K562 (cell line): ENCODE data around the gene SPATA2L. TPM values are rescaled to one million over a fixed set of nuclear protein-coding genes. Genes with fewer than 3 reads are reported as not detected.
A peak's percentile ranks its signal among the peaks of the same experiment; 100 is the strongest.

Experiments
- ATAC-seq: fragments of 200-7000 bp; cut with Tn5 transposase; 3 replicates; pipeline ENCODE4 v1.9.1; 2020; ENCODE audit warnings: moderate library complexity
- BruUV-seq: library from RNA; stranded (reverse); fragments of 400-500 nt; replicated peaks from 2 replicates; lab custom pipeline; 2021; lab: Mats Ljungman, UMichigan
- CTCF ChIA-PET: fragments of 300-600 bp; formaldehyde crosslinking; extraction: SDS; loops from one replicate; lab custom pipeline; 2021; ENCODE audit warnings: low intra/inter-chr PET ratio; lab: Yijun Ruan, JAX
- POLR2A ChIA-PET: fragments of 300-600, 350-650 bp; sonication (Branson Sonifier 250); formaldehyde crosslinking; extraction: SDS; loops from one replicate; lab custom pipeline; 2021; ENCODE audit warnings: antibody characterized with exemption, inconsistent platforms; lab: Yijun Ruan, JAX
- DNase-seq, 4 experiments: peaks; one replicate each; pipeline versions ENCODE4 v3.0.0 to v3.0.0-alpha.2; 2011 to 2018; ENCODE audit warnings: low spot score in 3 of 4, mixed read lengths in 3 of 4; ENCODE audit errors: extremely low read depth in 1 of 4
- FAIRE-seq: peaks from 2 replicates; lab custom pipeline; 2011; peaks lifted over from hg19 to GRCh38; lab: Jason Lieb, UNC
- H2AFZ ChIP-seq: 2 replicates; pipeline ENCODE4 v1.6.0; 2011; ENCODE audit warnings: low read depth, low read length, control low read depth, inconsistent platforms
- H3K27ac ChIP-seq: fragments of 200-600 bp; 3 replicates; pipeline ENCODE4 v1.8.0; 2011; ENCODE audit warnings: low read depth, mild to moderate bottlenecking, control low read depth, inconsistent platforms, low read length, moderate library complexity, mixed read lengths; ENCODE audit errors: extremely low read depth
- H3K27me3 ChIP-seq, 2 experiments: fragments of 300-600 bp in 1 of 2; 2 replicates in 1 of 2; 3 replicates in 1 of 2; pipeline versions ENCODE4 v1.6.0 to v1.8.0; 2011; ENCODE audit warnings: inconsistent platforms in 2 of 2, low read length in 2 of 2, mild to moderate bottlenecking in 1 of 2, mixed read lengths in 1 of 2, moderate library complexity in 1 of 2; ENCODE audit not compliant: control insufficient read depth in 2 of 2, insufficient read depth in 2 of 2
- H3K36me3 ChIP-seq: fragments of 300-600 bp; 3 replicates; pipeline ENCODE4 v1.8.0; 2011; ENCODE audit warnings: mild to moderate bottlenecking, low read length, inconsistent platforms; ENCODE audit not compliant: control insufficient read depth, insufficient read depth
- H3K4me1 ChIP-seq, 2 experiments: fragments of 200-600 bp in 1 of 2; replicated peaks in 1 of 2; 2 replicates in 1 of 2; 3 replicates in 1 of 2; pipeline versions ENCODE4 v1.5.1 to v1.8.0; 2011; ENCODE audit warnings: inconsistent platforms in 2 of 2, low read length in 2 of 2, mild to moderate bottlenecking in 1 of 2, mixed read lengths in 1 of 2, moderate library complexity in 1 of 2; ENCODE audit not compliant: control insufficient read depth in 2 of 2, insufficient read depth in 2 of 2
- H3K4me2 ChIP-seq: 2 replicates; pipeline ENCODE4 v1.6.1; 2011; ENCODE audit warnings: low read length, control low read depth, inconsistent platforms, mixed read lengths; ENCODE audit not compliant: insufficient read depth
- H3K4me3 ChIP-seq: fragments of 200-600 bp; sonication (generic), shearing (Covaris generic); 2 replicates; pipeline ENCODE4 v1.5.1; 2016; ENCODE audit warnings: control low read depth, inconsistent platforms
- H3K79me2 ChIP-seq: fragments of 200-600 bp; 3 replicates; pipeline ENCODE4 v1.8.0; 2011; ENCODE audit warnings: low read length, inconsistent platforms; ENCODE audit not compliant: control insufficient read depth, insufficient read depth
- H3K9ac ChIP-seq, 2 experiments: 2 replicates each; pipeline versions ENCODE4 v1.6.0 to v1.6.1; 2011; ENCODE audit warnings: low read depth in 2 of 2, low read length in 2 of 2, control low read depth in 1 of 2, inconsistent platforms in 1 of 2, mild to moderate bottlenecking in 1 of 2, mixed read lengths in 1 of 2; ENCODE audit not compliant: insufficient read depth in 1 of 2
- H3K9me1 ChIP-seq: one replicate; pipeline ENCODE4 v1.6.0; 2011; ENCODE audit warnings: inconsistent platforms, mild to moderate bottlenecking, low read length, moderate library complexity; ENCODE audit not compliant: control insufficient read depth, insufficient read depth
- H3K9me3 ChIP-seq: replicated peaks from 2 replicates; pipeline ENCODE4 v1.5.1; 2011; ENCODE audit warnings: low read depth, low read length, inconsistent platforms; ENCODE audit not compliant: control insufficient read depth, insufficient read depth
- H4K20me1 ChIP-seq: replicated peaks from 2 replicates; pipeline ENCODE4 v1.6.1; 2011; ENCODE audit warnings: low read length, inconsistent platforms, mixed read lengths; ENCODE audit not compliant: control insufficient read depth, insufficient read depth
- FOXK2 ChIP-seq, 2 experiments: fragments of 450-650 bp; IDR thresholded peaks in 1 of 2; conservative IDR thresholded peaks in 1 of 2; 2 replicates each; pipeline ENCODE4 v1.6.1; 2016; ENCODE audit warnings: low read depth in 2 of 2, mild to moderate bottlenecking in 1 of 2
- HMG20B ChIP-seq: fragments of 250-450 bp; sonication (Bioruptor Pico); IDR thresholded peaks from 2 replicates; pipeline ENCODE4 v1.5.0; 2021; ENCODE audit warnings: mild to moderate bottlenecking
- KDM2B ChIP-seq: fragments of 250-450 bp; sonication (Bioruptor Pico); IDR thresholded peaks from 2 replicates; pipeline ENCODE4 v1.8.0; 2021; ENCODE audit warnings: mild to moderate bottlenecking, moderate library complexity
- KDM5B ChIP-seq: fragments of 200-600 bp; sonication (generic); IDR thresholded peaks from 2 replicates; pipeline ENCODE4 v1.6.1; 2012; ENCODE audit warnings: low read depth, mild to moderate bottlenecking, moderate library complexity, low read length, control low read depth, inconsistent platforms; ENCODE audit not compliant: insufficient replicate concordance
- TBL1XR1 ChIP-seq, 2 experiments: IDR thresholded peaks; 2 replicates each; pipeline ENCODE4 v1.6.1; 2012; ENCODE audit warnings: improper control_type of control experiment in 2 of 2, low read length in 2 of 2, mild to moderate bottlenecking in 1 of 2
- U2AF1 ChIP-seq: fragments of 200-400 bp; formaldehyde crosslinking; optimal IDR thresholded peaks from 2 replicates; pipeline ENCODE3; 2017; ENCODE audit warnings: mild to moderate bottlenecking, low read depth, low read length, moderate library complexity
- WGBS: fragments of 100-300 bp; shearing (Covaris generic); methylation state at CpG from one replicate; pipeline ENCODE4 v1.1.6; 2016; ENCODE audit warnings: low coverage, mixed read lengths; ENCODE audit not compliant: insufficient coverage; ENCODE audit errors: missing lambda C conversion rate; 5-methylcytosine and 5-hydroxymethylcytosine counted together
- in situ Hi-C: fragments of 300-500 bp; cut with MboI; formaldehyde crosslinking; loops from 4 replicates; pipeline ENCODE4 v1.15.0; 2018; ENCODE audit warnings: inconsistent platforms, mixed read lengths
- intact Hi-C: fragments of 100-400 bp; cut with micrococcal nuclease; formaldehyde crosslinking; loops from 2 replicates; pipeline ENCODE4 v1.14.2; 2022
- polyA plus RNA-seq, 8 experiments: library from polyadenylated mRNA; depleted of rRNA in 4 of 8; stranded (reverse) in 5 of 8; unstranded in 3 of 8; fragments of >200 nt; fragmentation: Nextera tagmentation in 2 of 8; fragmentation: Illumina TruSeq in 1 of 8; extraction: Ambion mirVana in 2 of 8; extraction: Trizol in 1 of 8; gene quantifications; 2 replicates each; pipeline versions ENCODE4 v1.2.1 to v1.2.3, GENCODE V29; 2011 to 2014; ENCODE audit warnings: inconsistent platforms in 1 of 8, missing spikeins in 1 of 8
- total RNA-seq, 7 experiments: library from RNA; depleted of rRNA in 6 of 7; stranded (reverse); fragments of >200 nt in 6 of 7; fragmentation: Illumina TruSeq in 2 of 7; extraction: Trizol in 2 of 7; gene quantifications; 2 replicates each; pipeline versions ENCODE4 v1.2.1 to v1.2.3, GENCODE V29; 2011 to 2021; ENCODE audit warnings: low replicate concordance in 1 of 7
- TF ChIP-seq, protein P1 (sequence below), 2 experiments: fragments of 200-800 bp in 1 of 2; sonication (Bioruptor generic) in 1 of 2; sonication (generic) in 1 of 2; formaldehyde crosslinking in 1 of 2; IDR thresholded peaks in 1 of 2; conservative IDR thresholded peaks in 1 of 2; 2 replicates each; pipeline versions ENCODE4 v1.5.0 to v1.6.1; 2016 to 2020; ENCODE audit warnings: missing compliant biosample characterization in 1 of 2, missing genetic modification characterization in 1 of 2, missing genetic modification reagents in 1 of 2
- TF ChIP-seq, protein P2 (sequence below): fragments of 200-800 bp; sonication (Bioruptor generic); IDR thresholded peaks from 2 replicates; pipeline ENCODE4 v1.6.1; 2017; ENCODE audit warnings: missing genetic modification characterization, missing compliant biosample characterization
- TF ChIP-seq, protein P3 (sequence below): sonication (generic); formaldehyde crosslinking; IDR thresholded peaks from 2 replicates; pipeline ENCODE4 v1.8.0; 2023; ENCODE audit warnings: mild to moderate bottlenecking, missing genetic modification reagents
- TF ChIP-seq, protein P4 (sequence below): fragments of 250-450 bp; sonication (Bioruptor Pico); IDR thresholded peaks from 2 replicates; pipeline ENCODE4 v1.8.0; 2021; ENCODE audit warnings: moderate library complexity, mild to moderate bottlenecking, inconsistent platforms

SPATA2L gene
- total and polyA plus RNA-seq, 9 of the 15 experiments (the other 6 are each of a cell fraction or from before 2014, with no cell fraction given), result 0.13 to 19.2 (median 4.8) TPM; not detected in 1

DNA sequence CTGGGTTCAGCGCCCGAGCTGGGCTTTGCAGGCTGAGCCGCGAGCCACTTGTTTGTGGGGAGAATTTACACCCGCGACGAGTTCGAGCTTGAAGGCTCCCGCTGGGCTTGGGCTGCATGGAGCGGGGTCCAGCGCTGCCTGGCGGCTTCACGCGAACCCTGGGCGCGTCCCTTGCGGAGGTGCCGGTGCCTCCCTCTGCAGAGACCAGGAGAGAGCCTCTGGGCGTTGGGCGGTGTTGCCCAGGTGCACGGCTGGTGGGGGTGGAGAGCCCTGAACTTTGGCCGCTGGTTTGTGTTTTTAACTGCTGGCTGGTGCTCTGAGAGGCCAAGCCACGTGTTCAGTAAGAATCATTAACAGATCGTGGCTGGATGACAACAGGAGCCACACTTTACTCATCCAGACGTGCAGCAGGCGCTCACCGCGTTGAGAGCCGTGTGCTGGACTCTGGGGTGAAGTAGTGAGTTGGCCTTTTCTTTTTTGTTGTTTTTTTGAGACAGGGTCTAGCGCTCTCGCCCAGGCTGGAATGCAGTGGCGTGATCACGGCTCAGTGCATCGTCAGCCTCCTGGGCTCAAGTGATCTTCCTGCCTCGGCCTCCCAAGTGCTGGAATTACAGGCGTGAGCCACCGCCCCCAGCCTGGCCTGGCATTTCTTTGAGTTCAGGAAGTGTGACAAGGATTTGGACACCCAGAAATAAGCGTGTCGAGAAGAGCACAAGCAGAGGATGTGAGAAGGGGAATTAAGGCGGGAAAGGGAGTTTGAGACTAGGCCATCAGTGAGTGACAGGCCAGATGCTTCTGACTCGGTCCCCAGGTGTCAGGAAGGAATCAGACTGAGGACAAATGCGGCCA is 14.2 kb downstream of the SPATA2L start:
- peaks cover 40% of the 10 kb centered on the region; the same call in 2 of the 3 replicates for H3K36me3 ChIP-seq
- intact Hi-C loops, result no loop called here
- peak overlapping the region; percentile 97 for H3K27ac ChIP-seq
- FAIRE-seq, result peak; percentile 75
- CTCF ChIA-PET, result no interaction called here
- ATAC-seq, result peak; percentile 74
- peak overlapping the region; percentile 93 for H3K4me3 ChIP-seq
- peak overlapping the region; percentile 68 for H2AFZ ChIP-seq
- DNase-seq, result peak; percentile 41 to 55 (median 50)
- no peaks in the 10 kb centered on the region for H3K9me1 ChIP-seq
- 0 out of 2 replicates have a peak, but pooled peaks cover 3% of the 10 kb centered on the region for H3K9me3 ChIP-seq
- H3K4me2 ChIP-seq, result peak overlapping the region; percentile 93
- H3K4me1 ChIP-seq, result peaks cover 6 to 33% of the 10 kb centered on the region in 2 experiments
- WGBS, result 6% methylated on average over 42 of the region's 42 CpGs
- H3K9ac ChIP-seq, result peak overlapping the region; percentile 92 to 96
- BruUV-seq, result TSS peak; percentile 64
- H3K27me3 ChIP-seq, result no peaks in the 10 kb centered on the region
- H4K20me1 ChIP-seq, result 0 out of 2 replicates have a peak, but pooled peaks cover 7% of the 10 kb centered on the region
- H3K79me2 ChIP-seq, result peaks cover 25% of the 10 kb centered on the region
- POLR2A ChIA-PET, result interaction anchor here (0.6 to 1.5 kb wide), 8 partner anchors 8 to 123 kb away, joined by 3 to 16 read pairs (median 4); no protein-coding TSS in a partner anchor
- in situ Hi-C loops, result no loop called here
- no peak for TF ChIP-seq U2AF1
- no peak for TF ChIP-seq TBL1XR1 (IDR thresholded peaks at IDR 0.05; ENCODE audit: low read length in 2 of 2)
- TF ChIP-seq, protein P1, sequence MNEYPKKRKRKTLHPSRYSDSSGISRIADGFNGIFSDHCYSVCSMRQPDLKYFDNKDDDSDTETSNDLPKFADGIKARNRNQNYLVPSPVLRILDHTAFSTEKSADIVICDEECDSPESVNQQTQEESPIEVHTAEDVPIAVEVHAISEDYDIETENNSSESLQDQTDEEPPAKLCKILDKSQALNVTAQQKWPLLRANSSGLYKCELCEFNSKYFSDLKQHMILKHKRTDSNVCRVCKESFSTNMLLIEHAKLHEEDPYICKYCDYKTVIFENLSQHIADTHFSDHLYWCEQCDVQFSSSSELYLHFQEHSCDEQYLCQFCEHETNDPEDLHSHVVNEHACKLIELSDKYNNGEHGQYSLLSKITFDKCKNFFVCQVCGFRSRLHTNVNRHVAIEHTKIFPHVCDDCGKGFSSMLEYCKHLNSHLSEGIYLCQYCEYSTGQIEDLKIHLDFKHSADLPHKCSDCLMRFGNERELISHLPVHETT (CRISPR knock-in tag; conservative IDR thresholded peaks at IDR 0.05 in 1 of 2, IDR thresholded peaks at IDR 0.05 in 1 of 2), result peak in 1 of 2 experiments; percentile 48; a peak in 1 of 4 replicates
- TF ChIP-seq, protein P2, sequence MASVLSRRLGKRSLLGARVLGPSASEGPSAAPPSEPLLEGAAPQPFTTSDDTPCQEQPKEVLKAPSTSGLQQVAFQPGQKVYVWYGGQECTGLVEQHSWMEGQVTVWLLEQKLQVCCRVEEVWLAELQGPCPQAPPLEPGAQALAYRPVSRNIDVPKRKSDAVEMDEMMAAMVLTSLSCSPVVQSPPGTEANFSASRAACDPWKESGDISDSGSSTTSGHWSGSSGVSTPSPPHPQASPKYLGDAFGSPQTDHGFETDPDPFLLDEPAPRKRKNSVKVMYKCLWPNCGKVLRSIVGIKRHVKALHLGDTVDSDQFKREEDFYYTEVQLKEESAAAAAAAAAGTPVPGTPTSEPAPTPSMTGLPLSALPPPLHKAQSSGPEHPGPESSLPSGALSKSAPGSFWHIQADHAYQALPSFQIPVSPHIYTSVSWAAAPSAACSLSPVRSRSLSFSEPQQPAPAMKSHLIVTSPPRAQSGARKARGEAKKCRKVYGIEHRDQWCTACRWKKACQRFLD (CRISPR knock-in tag), result 0 out of 2 replicates have a peak, but pooled peaks have one; percentile 5
- TF ChIP-seq, protein P3, sequence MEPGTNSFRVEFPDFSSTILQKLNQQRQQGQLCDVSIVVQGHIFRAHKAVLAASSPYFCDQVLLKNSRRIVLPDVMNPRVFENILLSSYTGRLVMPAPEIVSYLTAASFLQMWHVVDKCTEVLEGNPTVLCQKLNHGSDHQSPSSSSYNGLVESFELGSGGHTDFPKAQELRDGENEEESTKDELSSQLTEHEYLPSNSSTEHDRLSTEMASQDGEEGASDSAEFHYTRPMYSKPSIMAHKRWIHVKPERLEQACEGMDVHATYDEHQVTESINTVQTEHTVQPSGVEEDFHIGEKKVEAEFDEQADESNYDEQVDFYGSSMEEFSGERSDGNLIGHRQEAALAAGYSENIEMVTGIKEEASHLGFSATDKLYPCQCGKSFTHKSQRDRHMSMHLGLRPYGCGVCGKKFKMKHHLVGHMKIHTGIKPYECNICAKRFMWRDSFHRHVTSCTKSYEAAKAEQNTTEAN (CRISPR knock-in tag), result 0 out of 2 replicates have a peak, but pooled peaks have one; percentile 24
- TF ChIP-seq KDM5B, result no peak
- TF ChIP-seq FOXK2 (conservative IDR thresholded peaks at IDR 0.05 in 1 of 2, IDR thresholded peaks at IDR 0.05 in 1 of 2; ENCODE audit: low read depth in 2 of 2), result peak in 1 of 2 experiments; percentile 53; a peak in 1 of 4 replicates
- TF ChIP-seq HMG20B (CRISPR knock-in tag), result no peak
- no peak for TF ChIP-seq KDM2B (CRISPR knock-in tag)
- TF ChIP-seq, protein P4, sequence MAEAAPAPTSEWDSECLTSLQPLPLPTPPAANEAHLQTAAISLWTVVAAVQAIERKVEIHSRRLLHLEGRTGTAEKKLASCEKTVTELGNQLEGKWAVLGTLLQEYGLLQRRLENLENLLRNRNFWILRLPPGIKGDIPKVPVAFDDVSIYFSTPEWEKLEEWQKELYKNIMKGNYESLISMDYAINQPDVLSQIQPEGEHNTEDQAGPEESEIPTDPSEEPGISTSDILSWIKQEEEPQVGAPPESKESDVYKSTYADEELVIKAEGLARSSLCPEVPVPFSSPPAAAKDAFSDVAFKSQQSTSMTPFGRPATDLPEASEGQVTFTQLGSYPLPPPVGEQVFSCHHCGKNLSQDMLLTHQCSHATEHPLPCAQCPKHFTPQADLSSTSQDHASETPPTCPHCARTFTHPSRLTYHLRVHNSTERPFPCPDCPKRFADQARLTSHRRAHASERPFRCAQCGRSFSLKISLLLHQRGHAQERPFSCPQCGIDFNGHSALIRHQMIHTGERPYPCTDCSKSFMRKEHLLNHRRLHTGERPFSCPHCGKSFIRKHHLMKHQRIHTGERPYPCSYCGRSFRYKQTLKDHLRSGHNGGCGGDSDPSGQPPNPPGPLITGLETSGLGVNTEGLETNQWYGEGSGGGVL (CRISPR knock-in tag), result no peak
